Upper lobe of right lung (tissue), 1 donor: Measurements from ENCODE around the gene DYRK1A. TPM values are rescaled to one million over a fixed set of nuclear protein-coding genes. Genes with fewer than 3 reads are reported as not detected.

Source experiments
- ATAC-seq: fragments of 200-7000 bp; cut with Tn5 transposase; one replicate; pipeline ENCODE4 v1.9.1; 2020; ENCODE audit warnings: mild to moderate bottlenecking, moderate library complexity
- DNase-seq: peaks from one replicate; pipeline ENCODE4 v3.0.0-alpha.2; 2020
- H3K27ac ChIP-seq: fragments of 200-600 bp; one replicate; pipeline ENCODE4 v1.8.0; 2022
- H3K27me3 ChIP-seq: fragments of 200-600 bp; one replicate; pipeline ENCODE4 v1.8.0; 2022; ENCODE audit warnings: mild to moderate bottlenecking
- H3K36me3 ChIP-seq: fragments of 200-600 bp; one replicate; pipeline ENCODE4 v1.8.0; 2022
- H3K4me1 ChIP-seq: fragments of 200-600 bp; one replicate; pipeline ENCODE4 v1.8.0; 2022
- H3K4me3 ChIP-seq: fragments of 200-600 bp; one replicate; pipeline ENCODE4 v1.8.0; 2022; ENCODE audit warnings: mild to moderate bottlenecking
- H3K9me3 ChIP-seq: fragments of 200-600 bp; one replicate; pipeline ENCODE4 v1.8.0; 2022
- CTCF ChIP-seq: fragments of 200-600 bp; IDR thresholded peaks from one replicate; pipeline ENCODE4 v1.8.0; 2022; ENCODE audit warnings: antibody characterized with exemption
- intact Hi-C: fragments of 100-400 bp; cut with DNase I; formaldehyde crosslinking; loops from one replicate; pipeline ENCODE4 v1.11.0; 2022
- total RNA-seq: library from RNA; stranded (reverse); fragmentation: NEBNext Ultra II Directional; extraction: Animal tissue kit (Norgen Biotek cat#: 25700); gene quantifications from one replicate; pipeline ENCODE4 v1.2.1, GENCODE V29; 2021
- donor health status: DM: no; HTN: yes; CAD: no; lungs with severe emphysema.

DYRK1A gene
- total RNA-seq, 1 donor from 2014 or later, result 70.9 TPM

DNA sequence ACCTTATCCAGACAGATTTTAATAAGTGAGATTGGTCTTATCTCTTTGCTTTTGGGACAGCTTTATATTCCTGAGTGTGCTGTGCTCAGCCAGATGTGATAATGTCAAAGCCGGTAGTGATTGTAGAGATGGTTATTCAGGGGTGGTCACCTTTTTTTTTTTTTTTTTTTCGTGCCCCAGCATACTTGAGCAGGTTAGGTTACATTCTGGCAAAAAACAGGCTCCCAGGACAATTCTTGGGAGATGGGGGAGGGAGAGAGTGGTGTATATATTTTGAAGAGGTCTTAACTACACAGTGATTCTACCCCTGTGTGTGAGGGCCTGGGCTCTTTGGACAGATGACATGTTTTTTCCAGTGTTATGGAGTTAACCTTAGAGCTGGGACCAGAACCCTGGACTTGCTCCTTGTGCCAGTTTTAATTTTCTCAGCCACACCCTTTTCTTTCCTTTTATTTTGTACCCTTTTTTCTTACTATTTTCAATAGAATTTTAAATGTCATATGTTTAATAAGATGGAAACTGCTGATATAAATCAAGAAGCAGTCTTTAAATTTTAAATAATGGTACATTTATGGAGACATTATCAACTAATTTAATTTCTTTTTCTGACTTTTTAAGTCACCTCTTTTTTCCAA, 88.4 kb downstream of the DYRK1A start:
- TF ChIP-seq CTCF, result no peak
- Histone ChIP-seq H3K27ac (no peak overlapping the region), H3K4me3 (no peak overlapping the region), H3K27me3 (no peaks in the 10 kb centered on the region), H3K9me3 (no peaks in the 10 kb centered on the region), H3K4me1 (peaks cover 52% of the 10 kb centered on the region), H3K36me3 (no peaks in the 10 kb centered on the region)
- DNase-seq, result no peak
- no peak for ATAC-seq
- intact Hi-C loops, result no loop called here

DNA sequence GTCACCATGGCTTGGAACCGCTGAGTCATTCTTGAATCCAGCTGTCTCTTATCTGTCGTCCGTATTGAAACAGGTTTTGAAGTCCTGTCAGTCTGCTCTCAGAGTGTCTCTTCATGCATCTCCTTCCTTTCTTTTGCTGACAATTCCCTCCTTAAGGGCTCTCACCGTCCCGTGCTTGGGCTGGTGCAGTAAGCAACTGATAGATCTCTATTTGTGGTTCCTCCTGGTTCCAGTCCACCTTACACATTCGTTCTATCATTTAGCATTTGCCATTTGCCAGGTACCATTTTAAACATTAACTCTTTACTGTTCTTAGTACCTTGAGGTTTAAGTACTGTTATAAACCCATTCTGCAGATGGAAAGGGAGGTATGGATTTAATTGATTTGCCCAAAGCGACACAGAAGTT, 88.9 kb downstream of the DYRK1A start:
- H3K4me3 ChIP-seq, result no peak overlapping the region
- intact Hi-C loops, result no loop called here
- DNase-seq, result no peak
- no peak for ATAC-seq
- H3K27me3 ChIP-seq, result no peaks in the 10 kb centered on the region
- H3K36me3 ChIP-seq, result no peaks in the 10 kb centered on the region
- H3K27ac ChIP-seq, result no peak overlapping the region
- peaks cover 57% of the 10 kb centered on the region for H3K4me1 ChIP-seq
- TF ChIP-seq CTCF, result no peak
- no peaks in the 10 kb centered on the region for H3K9me3 ChIP-seq

DNA sequence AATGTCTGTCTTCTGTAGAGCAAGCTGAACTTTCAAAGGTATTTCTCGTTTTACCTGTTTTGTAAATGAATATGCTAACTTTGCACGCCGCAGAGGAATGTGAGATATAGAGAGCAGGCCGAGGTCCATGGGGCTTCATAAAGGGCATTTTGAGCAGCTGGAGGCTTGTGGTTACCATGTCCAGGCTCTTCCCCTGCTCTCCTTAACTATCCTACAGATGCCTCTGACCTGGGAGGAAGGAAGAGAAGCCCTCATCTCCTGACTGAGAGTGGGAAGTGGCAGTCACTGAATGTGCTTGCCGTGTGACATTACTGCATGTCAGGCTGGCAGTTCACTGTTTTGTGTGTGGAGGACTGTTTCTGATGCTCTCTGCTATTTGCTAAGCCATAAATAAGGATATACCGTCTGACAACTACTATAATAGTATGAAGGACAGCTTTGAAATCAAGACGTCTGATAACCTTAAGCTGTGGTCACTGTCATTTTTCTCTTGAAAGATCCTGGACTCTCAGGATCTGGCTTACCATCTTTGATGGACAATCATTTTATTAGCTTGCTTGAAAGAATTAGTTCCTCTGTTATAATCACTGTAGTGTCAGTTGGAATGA, 92.2 kb downstream of the DYRK1A start:
- no peak for TF ChIP-seq CTCF
- DNase-seq, result no peak
- Histone ChIP-seq H3K27me3 (no peaks in the 10 kb centered on the region), H3K4me3 (no peak overlapping the region), H3K4me1 (peaks cover 75% of the 10 kb centered on the region), H3K27ac (no peak overlapping the region), H3K36me3 (no peaks in the 10 kb centered on the region), H3K9me3 (no peaks in the 10 kb centered on the region)
- intact Hi-C loops, result no loop called here
- peak; percentile 50 for ATAC-seq

GRCh38 chr21:37459575-37459974, 93.0 kb downstream of the DYRK1A start:
- intact Hi-C loops, result no loop called here
- TF ChIP-seq CTCF, result no peak
- ATAC-seq, result no peak

DNA sequence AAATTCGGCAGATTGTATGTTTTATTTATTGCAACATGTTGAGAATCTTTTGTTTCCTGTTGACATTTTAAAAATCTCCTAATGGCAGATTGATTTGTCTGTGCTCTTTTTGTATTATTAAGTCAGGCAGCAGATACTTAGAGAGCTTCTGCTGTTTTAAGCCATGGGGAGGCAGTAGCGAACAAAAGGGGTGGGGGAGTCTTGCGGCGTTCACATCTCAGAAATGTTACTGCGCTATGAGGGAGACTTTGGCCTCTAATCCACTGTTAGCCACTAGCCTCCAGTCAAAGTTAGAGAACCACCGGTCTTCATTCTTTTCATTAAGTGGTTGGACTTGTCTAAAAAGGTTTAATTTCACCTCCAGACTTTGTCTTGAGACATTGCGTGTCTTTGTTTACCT, 93.6 kb downstream of the DYRK1A start:
- Histone ChIP-seq H3K4me1 (peaks cover 73% of the 10 kb centered on the region), H3K27me3 (no peaks in the 10 kb centered on the region), H3K27ac (no peak overlapping the region), H3K4me3 (no peak overlapping the region), H3K9me3 (no peaks in the 10 kb centered on the region), H3K36me3 (no peaks in the 10 kb centered on the region)
- ATAC-seq (no peak), DNase-seq (no peak)
- TF ChIP-seq CTCF, result no peak
- intact Hi-C loops, result no loop called here

More at GRCh38 chr21:37459575-37459974, 93.0 kb downstream of the DYRK1A start:
- Histone ChIP-seq H3K27ac (no peak overlapping the region), H3K4me1 (peaks cover 75% of the 10 kb centered on the region), H3K36me3 (no peaks in the 10 kb centered on the region), H3K27me3 (no peaks in the 10 kb centered on the region), H3K4me3 (no peak overlapping the region), H3K9me3 (no peaks in the 10 kb centered on the region)
- DNase-seq, result no peak
